NCI-H345 treated with DMSO at 0.1 percent for 48 hours (cell line): Measurements from ENCODE around the gene EHBP1.

Experiments used
- DNase-seq: peaks from one replicate; lab custom pipeline; 2025; ENCODE audit not compliant: unreplicated experiment; lab: John Stamatoyannopoulos, UW

EHBP1 gene

GRCh38 chr2:62940697-62941096 is 235.2 kb downstream of the EHBP1 start:
- DNase-seq = no peak

DNA sequence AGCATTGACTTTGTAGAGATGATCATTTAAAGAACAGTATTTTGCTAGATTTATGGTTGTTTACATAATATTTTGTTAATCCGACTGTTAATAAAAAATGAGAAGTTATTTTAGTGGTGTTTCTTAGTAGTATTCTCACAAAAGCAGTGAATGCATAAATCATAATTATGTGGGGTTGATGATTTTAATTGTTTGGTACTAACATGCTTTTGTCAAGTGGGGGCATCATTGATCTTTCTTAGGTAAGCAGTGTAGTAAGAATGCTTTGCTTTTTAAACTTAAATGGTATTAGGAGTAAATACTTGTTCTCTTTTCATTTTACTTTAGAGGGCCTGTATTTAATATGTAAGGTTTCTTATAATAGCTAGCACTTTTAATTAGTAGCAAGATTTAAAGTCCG is 235.9 kb downstream of the EHBP1 start:
- no peak for DNase-seq

GRCh38 chr2:62944362-62944761 is 238.8 kb downstream of the EHBP1 start:
- DNase-seq = no peak

DNA sequence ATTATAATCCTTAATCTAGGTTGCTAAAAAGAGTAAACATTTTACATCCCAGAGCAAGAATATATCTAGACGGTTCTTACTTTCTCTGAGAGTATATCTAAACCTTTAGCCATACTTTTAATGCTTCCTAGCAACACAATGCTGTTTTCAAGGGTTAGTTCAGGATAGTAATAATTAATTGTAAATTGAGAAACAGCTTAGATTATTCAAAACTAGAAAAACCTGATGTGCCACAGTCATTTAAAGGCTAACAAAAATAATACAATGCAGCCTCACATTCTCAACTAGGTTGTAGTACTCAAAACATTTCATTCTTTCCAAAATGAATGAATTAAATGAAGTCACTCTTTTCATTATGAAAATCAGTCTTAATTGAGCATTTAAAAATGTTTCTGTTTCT is 241.9 kb downstream of the EHBP1 start:
- DNase-seq = no peak

- no peak for DNase-seq
Measured at GRCh38 chr2:62956651-62957050, 251.1 kb downstream of the EHBP1 start.

GRCh38 chr2:62958206-62958605 is 252.7 kb downstream of the EHBP1 start:
- no peak for DNase-seq

DNA sequence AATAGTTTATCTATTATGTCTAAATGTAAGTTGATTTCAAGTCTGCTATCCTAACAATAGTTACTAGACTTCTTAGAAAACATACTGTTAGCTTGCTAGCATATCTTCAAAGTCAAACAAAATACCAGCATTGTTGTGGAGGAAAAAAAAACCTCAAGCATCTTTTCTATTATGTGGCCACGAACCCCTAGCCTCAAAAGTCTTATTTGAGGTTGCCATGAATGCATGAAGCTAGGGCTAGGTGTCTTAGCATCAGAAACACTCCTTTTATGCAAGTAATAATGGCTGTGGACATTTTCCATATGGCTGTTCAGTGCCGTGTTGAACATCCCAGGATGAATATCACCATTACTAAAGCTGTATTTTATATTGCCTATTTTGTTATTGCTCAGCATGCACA is 258.5 kb downstream of the EHBP1 start:
- no peak for DNase-seq

DNA sequence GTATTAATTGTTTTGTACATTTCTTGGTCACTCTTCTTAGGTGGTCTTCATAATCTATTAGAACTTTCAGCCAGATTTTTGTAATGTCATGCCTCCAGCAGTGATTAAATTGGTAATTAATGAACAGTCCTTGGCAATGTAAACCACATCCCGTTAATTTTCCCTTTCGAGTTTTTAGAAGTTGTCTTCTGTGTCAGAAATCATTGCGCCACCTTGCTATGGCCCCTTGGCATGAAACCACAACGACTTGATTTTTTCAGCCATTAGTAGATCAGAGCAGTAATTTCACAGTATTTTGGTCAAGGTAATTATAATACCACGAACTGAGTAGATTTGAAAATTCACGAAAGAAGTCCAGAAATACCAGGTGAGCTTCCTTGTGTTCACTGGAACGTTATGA is 259.2 kb downstream of the EHBP1 start:
- DNase-seq = no peak

GRCh38 chr2:62966991-62967390 is 261.5 kb downstream of the EHBP1 start:
- DNase-seq = no peak

DNA sequence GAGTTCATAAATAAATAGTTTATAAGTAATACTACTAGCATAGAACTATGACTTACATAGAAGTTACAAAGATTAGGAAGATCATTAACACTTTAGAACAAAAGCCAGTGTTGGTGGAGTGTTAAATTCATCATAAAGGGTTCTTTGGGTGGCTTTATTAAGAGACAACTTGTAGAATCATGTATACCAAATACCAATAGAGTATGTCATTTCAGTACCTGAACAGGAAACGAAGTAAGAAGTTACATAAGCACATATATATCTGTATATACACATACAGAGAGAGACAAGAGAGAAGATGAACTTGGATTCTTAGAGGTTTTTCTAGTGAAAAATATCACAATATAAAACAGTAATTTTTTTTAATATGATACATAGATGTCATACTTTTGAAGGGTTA is 262.7 kb downstream of the EHBP1 start:
- DNase-seq = no peak

- no peak for DNase-seq
Measured at GRCh38 chr2:62968668-62969067, 263.2 kb downstream of the EHBP1 start.

GRCh38 chr2:62971936-62972335 is 266.4 kb downstream of the EHBP1 start:
- DNase-seq = no peak

GRCh38 chr2:62972601-62973000 is 267.1 kb downstream of the EHBP1 start:
- no peak for DNase-seq

GRCh38 chr2:62974999-62975398 is 269.5 kb downstream of the EHBP1 start:
- DNase-seq = no peak

DNA sequence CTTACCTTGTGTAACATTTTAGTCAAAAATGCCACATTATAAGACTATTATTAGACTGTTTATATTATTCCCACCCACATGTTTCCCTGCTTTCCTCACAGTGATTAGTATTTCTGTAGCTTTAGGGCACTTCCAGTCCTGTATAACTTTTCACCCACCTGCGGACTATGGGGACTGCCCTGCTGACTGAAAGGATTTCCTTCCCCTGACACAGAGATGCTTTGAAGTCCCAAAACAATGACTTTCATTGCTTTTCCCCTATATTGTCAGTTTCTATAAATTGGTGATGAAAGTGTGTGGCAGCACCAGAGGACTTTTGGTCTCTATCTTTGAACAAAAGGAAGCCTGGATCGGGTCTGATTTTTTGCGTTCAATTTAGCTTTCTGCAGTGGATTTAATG is 286.1 kb downstream of the EHBP1 start:
- no peak for DNase-seq

- no peak for DNase-seq
Measured at GRCh38 chr2:62992561-62992960, 287.0 kb downstream of the EHBP1 start.

DNA sequence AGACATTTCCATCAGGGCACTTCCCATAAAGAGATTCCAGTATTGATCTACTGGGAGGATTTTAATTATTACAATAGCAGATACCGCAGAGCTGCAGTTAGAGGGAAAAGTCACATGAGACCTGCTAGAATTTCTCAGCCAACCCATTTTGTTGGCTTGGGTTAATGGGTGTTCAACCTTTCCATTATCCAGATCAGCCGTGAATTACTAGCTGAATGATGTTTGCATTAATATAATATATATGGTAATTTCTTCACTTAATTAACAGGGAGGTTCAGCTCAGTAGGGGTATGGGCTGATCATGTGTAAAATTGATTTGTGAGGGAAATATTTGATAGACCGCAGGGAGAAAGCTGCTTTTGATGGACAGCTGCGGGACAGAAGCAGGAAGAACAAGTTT is 288.7 kb downstream of the EHBP1 start:
- DNase-seq = no peak

DNA sequence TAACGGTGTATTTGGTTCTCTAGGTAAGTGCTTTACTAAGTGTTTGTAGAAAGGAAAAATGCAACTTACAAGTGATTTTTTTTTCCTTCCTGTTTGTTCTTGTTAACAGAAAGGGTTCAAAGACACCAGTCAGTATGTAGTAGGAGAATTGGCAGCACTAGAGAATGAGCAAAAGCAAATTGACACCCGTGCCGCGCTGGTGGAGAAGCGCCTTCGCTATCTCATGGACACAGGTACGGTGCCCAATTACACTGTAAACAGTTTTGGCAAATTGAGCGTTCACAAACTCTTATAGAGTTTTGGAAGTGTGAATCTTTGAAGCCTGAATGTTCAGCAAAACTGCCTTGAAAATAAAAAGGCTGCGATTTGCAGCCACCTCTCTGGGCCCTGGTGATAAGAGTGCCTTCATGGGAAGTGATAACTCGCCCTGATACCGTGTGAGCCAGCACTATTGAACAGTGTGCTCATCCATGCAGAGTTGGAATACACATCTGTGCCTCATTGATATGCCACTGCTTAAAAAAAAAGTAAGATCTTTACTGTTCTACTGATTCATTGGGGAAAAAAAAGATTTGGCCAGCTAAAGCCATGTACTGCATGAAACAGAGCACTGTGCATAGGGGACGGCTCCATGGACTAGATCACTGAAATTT is 291.1 kb downstream of the EHBP1 start:
- DNase-seq = no peak

DNA sequence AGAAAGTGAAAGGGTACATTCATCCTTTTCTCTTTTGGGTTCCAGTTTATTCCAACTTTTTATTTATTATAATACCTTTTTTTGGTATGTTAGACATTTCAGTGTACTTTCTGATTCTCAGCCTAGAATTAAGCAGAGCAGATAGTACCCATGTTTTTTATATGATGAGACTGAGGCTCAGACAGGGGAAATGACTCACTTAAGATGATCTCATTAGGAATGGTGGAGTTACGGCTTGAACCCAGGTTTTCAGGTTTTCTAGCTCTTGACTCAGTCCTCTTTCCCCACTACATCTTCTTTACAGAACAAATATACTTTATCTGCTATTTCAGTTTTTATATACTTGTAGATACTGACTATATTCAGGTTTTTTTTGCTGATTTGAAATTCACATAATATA is 293.4 kb downstream of the EHBP1 start:
- no peak for DNase-seq

- no peak for DNase-seq
Measured at GRCh38 chr2:62999905-63000304, 294.4 kb downstream of the EHBP1 start.

DNA sequence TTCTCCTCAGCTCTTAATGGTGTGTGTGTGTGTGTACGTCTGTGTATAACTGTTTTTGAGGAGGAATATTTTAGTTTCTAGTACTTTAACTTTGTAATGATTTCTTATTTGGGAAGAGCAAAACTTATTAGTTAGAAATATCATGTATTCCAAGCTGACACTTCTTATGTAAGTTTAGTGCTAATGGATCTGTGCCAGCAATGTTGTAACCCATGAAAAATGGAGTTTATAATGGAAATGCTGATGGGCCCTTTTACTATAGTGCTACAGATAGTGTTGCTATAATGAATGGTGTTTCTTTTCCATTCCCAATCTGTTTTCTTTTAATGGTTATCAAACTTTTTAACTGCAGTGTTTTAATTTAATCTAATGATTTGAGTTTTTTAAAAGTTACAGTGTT is 295.3 kb downstream of the EHBP1 start:
- no peak for DNase-seq

DNA sequence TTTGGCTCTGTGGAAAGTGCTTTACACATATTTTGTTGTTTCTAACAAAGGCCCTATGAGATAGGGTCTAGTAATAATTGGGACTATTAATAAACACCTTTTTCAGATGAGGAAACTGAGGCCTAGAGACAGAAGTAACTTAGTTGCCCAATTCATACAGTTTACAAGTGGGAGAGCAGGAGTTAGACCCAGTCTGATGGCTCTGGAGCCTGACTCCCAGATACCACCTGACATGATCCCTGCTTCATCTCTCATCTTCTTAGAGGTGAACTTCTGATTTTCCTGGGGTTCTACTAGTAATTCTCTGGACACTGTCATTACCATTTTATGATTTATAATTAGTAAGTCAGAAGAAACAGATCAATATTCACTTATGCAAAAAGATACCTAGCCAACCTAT is 296.1 kb downstream of the EHBP1 start:
- no peak for DNase-seq

DNA sequence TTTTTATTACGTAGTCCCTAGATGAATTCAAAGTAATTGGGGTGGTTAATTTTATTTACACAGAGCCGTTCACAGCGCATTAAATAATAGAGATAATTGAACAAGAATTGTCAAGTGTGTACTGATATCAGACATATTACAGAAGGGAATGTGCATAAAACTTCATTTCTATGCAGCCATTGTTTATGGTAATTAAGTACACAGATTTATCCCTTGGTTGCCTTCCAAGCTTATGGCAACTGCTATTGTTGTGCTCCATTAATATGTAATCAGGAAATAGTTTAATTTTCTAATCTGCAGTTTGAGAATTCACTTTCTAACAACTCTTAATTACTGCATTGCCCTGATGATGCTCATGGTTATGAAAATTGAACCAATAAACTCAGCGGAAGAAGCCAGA is 297.8 kb downstream of the EHBP1 start:
- no peak for DNase-seq
